GM19468 (cell line): Measurements from ENCODE around the gene NDUFS4.
A peak's percentile ranks its signal among the peaks of the same experiment; 100 is the strongest.
"Not testable (repeated sequence)": the region's sequence is repeated elsewhere in the genome, so short reads cannot be mapped to it uniquely, and the experiment has no call there.

Experiments used
- ATAC-seq: cut with Tn5 transposase; IDR thresholded peaks from one replicate; pipeline ENCODE4 v1.9.1; 2021; ENCODE audit warnings: mild to moderate bottlenecking, moderate library complexity, moderate number of reproducible peaks; ENCODE audit not compliant: unreplicated experiment; ENCODE audit errors: extremely low read depth

The NDUFS4 gene

DNA sequence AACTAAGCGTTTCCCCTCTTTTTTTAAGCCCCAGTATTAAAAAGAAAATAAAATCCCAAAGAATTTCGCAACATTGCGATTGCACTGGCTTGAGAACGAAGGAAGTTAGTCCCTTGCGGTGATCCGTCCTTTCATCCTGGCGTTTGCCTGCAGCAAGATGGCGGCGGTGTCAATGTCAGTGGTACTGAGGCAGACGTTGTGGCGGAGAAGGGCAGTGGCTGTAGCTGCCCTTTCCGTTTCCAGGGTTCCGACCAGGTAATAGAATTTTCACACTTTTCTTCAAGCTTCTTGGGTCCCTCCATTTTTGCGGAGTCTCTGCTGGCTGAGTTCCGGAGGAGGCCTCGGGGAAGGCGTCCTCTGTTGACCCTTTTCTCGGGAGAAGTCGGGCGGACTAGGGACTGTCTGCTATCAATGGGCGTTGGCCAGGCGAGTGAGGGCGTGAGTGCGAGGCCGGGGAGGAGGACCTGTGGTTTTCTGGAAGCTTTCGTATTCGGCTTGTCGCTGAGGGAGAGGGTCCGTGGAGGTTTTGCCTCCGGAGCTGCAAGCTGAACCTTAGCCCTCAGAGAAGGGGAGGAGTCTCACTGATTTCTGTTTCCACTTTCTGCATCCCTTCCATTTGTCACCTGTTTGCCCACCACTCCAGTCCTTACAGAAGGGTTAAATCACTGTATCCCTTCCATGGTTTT lies at the start of gene NDUFS4:
Gene NDUFS4 (plus strand): TSS at position 134 of the 686 bp plus-strand sequence. CDS start 24 bp downstream, at position 158.
- ATAC-seq, result peak; percentile 74

DNA sequence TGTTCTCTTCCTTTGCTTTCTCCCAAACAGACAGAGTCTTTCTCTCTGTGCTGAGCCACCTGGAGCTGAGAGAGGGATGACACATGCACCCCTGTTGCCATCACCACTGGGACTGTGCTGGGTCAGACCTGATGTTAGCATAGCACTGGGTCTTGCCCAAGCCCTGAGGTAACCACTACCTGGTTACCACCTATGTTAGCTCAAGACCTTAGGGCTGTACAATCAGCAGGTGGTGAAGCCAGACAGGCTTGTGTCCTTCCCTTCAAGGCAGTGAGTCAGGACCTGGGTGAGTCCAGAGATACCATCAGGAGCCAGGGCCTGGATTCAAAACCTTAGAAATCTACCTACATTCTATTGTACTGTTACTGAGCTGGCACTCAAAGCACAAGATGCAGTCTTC lies 47.9 kb upstream of the NDUFS4 start:
- no peak for ATAC-seq

DNA sequence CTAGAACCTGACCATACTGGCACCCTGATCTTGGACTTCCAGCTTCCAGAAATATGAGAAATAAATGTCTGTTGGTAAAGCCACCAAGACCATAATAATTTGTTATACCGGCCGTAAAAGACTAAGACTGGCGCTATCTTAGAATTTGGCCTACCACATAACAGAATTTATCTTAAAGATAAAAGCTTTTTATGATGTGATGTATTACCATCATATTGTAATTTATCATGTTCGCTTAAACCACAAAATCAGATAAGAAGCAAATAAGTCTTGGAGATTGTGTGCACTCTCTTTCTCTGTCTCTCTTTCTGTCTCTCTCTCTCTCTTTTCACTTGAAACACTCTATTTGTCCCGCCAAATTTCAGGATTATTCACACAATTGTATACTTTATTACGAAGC lies 44.5 kb upstream of the NDUFS4 start:
- ATAC-seq, result no peak

DNA sequence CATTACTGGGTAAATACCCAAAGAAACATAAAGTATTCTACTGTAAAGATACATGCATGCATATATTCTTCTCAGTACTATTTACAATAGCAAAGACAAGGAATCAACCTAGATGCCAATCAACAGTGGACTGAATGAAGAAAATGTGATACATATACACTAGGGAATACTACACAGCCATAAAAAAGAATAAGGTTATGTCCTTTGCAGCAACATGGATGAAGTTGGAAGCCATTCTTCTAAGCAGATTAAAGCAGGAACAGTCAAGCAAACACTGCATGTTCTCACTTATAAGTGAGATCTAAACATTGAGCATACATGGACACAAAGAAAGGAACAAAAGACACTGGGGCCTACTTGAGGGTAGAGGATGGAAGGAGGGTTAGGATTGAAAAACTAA lies 39.6 kb upstream of the NDUFS4 start:
- ATAC-seq, result no peak

DNA sequence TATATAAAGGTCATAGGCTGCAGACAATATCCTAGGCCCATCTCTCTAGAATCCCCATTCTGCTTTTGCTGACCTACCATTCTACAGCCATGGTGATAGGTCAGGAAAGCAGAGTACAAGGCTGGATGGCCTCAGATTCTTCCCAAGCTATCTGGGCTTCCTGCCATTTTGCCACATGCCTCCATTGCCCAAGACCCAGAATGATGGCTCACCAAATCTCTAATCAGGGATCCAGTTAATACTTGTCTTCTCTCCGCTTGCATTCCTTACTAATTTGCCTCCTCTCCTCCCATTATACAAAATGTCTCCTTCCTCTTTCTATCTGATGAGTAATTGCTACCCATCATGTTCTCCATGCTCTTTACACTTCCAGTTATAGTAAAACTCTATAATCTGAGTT lies 22.7 kb upstream of the NDUFS4 start:
- ATAC-seq, result no peak

DNA sequence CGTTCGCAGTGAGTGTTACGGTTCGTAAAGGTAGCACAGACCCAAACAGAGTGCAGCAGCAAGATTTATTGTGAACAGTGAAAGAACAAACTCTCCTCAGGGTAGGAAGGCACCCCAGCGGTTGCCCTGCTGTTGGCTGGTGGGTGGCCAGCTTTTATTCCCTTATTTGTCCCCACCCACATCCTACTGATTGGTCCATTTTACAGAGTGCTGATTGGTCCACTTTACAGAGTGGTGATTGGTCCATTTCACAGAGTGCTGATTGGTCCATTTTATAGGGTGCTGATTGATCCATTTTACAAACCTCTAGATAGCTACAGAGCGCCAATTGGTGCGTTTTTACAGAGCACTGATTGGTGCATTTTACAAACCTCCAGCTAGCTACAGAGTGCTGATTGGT lies 19.7 kb upstream of the NDUFS4 start:
- ATAC-seq, result not testable (repeated sequence)

DNA sequence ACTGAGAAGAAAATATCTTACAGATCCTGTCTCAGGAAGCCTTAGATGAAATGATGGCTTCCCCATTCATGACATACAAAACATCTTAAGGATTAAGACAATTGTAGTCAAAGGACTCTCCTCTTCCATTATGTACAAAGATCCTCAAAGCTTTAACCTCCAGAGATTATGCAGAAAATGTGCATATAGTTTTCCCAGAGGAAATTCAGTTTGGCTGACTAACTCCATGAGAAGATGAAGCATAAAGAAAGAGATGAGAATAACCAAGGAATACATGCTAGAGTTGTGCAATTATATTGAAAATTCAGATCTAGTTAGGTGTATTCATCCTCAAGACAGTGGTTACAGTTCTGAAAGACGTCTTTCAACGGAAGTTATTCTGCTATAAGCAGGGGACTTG lies 18.6 kb upstream of the NDUFS4 start:
- ATAC-seq, result no peak

DNA sequence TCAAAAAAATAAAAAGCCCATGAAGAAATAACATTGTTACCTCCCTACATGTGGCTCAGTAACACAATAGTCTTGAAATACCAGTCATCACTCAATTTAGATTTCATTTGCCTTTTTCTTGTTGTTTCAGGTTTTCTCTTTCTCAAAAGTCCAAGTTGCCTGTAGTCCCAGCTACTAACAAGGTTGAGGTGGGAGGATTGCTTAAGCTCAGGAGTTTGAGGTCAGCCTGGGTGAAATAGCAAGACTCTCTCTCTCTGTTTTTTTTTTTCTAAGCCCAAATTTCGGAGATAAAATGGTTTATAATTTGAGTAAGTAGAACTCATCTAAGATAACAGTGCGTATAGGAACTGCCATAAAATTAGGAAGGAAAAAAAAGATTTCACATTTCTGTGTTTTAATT lies 17.5 kb upstream of the NDUFS4 start:
- ATAC-seq, result no peak

DNA sequence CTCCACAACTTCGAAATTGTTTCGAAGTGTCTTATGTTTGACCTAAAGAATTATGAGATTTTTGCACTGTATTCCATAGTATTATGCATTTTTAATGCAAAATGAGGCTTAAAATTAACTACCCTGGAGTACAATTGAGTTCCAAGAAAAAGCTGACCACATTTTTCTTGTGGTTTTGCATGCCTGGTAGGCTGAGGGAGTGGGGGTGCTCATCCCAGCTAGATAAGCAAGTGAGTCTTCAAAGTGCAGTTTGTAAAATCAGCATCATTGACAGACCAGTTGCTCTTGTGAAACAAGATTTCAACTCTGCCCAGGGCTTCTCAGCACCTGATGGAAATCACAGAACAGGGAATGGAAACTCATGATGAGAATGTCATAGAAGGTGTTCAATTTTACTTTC lies 17.0 kb upstream of the NDUFS4 start:
- ATAC-seq, result no peak

DNA sequence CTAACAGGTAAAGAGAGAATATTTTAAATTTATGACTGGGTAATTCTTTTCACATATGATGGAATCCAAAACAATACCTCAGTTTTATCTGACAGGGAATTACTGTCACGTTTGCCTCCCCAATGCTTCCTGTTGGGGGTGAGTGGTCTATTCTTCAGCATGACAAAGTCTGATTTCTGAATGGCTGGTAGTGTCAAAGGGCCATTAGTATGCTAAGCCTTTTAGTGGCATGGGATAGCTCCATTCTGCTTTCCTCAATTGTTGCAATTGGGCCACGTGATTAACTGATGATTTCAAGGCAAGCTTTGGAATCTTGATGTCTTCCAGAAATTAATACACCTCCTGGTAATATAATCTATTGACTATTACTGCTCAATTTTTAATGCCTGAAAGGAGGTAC lies 14.7 kb upstream of the NDUFS4 start:
- no peak for ATAC-seq

DNA sequence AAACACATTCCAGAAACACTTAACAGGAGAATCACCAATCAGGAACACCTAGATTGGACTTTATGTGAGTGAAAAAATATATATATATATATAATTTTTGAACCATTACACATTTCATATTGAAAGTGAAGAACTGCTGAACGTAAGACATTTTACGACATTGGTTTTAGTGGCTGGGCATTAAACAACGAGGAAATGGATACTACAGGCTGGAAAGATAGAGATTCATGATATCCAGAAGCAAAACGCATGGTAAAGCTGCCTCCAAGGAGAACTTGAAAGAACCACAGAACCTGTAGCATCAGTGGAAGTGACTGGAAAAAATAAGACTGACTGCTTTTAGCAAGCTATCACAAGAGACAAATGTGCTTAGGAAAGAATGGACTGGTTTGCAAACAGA lies 13.2 kb upstream of the NDUFS4 start:
- no peak for ATAC-seq

DNA sequence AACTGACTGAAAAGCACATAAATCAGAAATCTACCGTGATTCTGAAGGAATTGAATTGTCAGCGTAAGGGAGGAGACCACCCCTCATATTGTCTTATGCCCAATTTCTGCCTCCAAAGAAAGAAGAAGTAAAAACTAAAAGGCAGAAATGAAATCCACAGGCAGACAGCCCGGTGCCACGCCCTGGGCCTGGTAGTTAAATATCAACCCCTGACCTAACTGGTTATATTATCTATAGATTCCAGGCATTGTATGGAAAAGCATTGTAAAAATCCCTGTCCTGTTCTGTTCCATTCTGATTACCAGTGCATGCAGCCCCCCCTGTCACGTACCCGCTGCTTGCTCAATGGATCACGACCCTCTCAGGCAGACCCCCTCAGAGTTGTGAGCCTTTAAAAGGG lies 11.9 kb upstream of the NDUFS4 start:
- not testable (repeated sequence) for ATAC-seq

DNA sequence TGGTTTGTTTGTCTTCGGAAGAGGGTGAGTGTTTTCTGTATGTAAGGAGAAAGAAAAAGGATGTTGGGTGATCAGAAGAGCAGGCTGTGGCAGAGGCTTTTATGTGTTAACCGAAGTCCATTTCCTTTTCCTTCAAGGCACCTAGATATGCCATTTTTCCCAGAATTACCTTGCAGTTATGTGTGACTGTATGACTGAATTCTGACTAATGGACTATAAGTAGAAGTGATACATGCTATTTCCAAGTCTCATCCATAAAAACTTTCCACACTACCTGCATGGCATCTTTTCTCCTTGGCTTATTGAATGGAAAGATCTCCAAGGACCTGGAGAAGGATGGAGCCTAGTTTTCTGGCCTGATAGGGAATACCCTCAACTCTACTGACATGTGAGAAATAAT lies 10.6 kb upstream of the NDUFS4 start:
- no peak for ATAC-seq

DNA sequence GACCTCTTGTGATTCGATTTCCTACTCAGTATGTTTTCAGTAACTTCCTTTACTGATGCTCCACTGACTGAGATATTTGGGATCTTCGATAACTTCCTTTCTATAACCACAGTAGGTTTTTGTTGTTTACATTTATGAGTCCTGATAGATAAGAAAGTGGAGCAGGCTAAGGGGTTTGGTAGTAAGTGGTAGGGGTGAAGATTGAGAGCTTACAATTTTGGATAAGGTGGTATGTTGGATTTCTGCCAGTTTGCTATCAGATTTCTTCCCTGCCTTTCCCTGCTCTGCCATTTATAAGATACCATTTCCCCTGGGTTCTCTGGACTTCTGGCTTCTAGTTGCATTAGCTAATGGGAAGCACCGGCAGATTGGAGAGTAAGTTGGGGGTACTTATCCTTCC lies 7.9 kb upstream of the NDUFS4 start:
- no peak for ATAC-seq

DNA sequence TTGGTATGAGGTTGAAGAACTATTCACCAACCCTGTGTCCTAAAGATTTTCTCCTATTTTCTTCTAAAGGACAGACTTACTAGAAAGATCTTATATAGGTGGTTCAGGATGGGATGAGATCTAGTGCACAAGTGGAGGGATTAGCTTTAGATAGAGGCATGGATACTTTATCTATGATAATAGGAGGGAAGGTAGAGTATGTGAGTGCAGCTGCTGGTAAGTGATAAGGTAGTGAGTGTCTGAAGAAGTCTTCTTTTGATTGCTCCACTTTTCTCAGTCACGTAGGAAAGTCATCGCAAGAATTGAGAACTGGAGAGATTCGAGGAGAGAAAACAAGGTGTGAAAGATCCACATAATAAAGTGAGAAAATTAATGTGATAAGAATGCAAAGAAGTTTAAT lies 6.0 kb upstream of the NDUFS4 start:
- no peak for ATAC-seq

DNA sequence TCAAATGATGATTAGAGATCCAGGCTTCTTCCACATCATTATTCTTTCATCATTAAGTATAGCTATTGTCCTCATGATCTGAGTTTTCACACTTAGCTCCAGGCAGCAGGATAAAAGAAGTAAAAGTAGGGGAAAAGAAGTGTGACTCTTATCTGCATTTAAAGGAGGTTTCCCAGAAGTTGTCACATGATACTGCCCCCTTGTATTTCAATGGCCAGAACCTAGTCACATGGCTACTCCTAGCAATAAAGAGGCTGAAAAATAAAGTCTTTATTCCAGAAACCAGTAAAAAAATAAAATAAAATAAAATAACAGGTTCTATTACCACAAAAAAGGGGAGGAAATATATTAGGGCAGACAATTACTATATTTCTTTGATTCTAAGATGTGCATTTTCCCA lies 5.3 kb upstream of the NDUFS4 start:
- no peak for ATAC-seq

DNA sequence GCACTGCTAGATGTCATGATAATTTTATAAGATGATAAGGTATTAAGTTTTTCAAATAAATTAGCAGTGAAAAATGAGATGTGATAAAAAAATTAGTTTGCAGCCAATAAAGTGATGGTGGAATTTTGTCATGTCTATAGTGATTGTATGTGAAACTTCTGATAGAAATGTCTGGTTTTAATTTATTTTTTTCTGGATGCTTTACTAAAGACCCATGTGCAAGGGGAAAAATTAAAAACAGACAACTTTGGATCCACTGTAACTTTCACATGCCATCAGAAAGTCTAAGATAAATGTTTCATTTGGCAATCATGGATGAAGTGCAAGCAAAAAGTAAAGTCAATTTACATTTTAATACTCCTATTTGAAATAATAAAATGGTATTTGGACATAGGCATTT lies 4.4 kb upstream of the NDUFS4 start:
- ATAC-seq, result no peak

DNA sequence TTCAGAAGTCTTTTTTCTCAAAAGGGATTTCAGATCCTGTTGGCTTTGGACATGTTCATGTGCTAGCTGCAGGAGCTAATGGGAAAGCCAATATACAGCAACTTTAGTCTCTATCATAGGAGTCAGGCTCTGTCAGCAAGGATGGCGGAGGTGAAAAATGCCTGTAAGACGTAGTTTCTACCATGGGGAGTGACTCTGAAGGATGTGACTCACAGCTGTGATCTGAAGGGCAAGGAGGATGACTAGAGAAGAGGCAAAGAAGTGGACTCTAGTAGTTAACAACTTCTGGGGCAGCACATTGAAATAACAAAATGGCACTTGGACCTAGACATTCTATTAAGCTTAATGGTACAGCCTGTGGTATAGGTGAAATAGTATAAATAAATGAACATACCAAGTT lies 3.1 kb upstream of the NDUFS4 start:
- ATAC-seq, result no peak

DNA sequence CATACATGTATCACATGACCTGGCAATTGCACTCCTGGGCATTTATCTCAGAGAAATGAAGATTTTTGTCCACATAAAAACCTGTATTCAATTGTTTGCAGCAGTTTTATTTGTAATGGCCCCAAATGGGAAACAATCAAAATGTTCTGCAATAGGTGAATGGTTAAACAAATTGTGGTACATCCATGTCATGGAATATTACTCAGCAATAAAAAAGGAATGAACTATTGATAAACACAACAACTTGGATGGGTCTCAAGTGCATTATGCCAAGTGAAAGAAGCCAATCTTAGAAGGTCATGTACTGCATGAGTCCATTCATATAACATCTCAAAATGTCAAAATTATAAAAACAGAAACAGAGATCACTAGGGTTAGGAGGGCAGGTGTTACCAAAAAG lies 1.5 kb upstream of the NDUFS4 start:
- ATAC-seq, result no peak

DNA sequence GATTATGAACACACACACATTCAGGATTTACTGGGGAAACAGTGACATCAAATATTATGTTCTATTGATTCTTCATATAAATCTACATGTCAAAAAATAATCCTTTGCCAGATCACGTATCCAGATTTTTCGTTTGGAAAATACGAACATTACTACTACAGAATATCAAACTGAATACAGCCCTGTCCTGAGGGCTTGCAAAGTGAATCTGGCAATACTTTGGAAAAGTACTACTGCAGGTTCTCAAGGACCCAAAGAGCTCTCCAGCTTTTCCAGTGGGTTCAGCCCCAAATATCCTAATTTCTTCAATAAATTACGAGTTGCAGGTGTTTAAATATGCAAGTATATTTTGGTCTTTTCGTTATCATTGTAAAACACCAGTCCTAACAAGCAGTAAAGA lies 411 bp upstream of the NDUFS4 start:
- ATAC-seq, result no peak

DNA sequence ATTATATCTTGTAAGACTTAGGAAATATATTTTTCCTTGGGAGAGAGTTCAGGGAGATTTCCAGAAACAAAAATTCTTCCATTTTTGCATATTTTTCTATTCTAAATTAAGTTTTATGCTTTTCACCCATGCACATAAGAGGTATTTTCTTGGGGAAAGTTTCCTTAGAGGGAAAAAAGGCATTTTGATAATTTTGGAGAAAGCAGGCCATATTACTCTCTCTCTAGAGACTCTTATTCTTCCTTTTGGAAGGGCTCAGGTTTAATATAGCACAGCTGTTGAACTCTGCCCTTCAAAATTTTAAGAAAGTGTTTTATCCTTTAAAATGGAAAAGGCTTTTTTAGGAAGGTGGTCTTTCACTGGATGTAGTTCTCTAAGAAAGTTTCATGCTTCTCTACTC lies 8.0 kb downstream of the NDUFS4 start:
- no peak for ATAC-seq

DNA sequence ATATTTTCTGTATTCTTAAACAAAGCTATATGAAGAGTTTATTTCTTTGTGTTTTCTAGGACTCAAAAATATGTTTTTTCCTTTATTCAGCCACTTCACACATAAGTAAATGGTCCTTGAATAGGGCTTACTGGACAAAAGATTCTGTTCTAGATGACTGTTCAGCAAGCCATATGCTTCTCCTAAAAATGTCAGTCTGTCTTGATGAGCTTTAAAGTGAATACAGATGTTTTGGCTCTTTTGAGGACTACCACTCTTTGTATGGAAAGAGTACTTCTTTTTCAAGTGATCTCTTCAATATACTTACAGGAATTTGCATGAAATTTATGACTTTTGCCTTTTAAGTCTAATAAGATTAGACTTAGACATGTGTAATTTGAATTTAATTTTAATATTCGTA lies 8.4 kb downstream of the NDUFS4 start:
- no peak for ATAC-seq

DNA sequence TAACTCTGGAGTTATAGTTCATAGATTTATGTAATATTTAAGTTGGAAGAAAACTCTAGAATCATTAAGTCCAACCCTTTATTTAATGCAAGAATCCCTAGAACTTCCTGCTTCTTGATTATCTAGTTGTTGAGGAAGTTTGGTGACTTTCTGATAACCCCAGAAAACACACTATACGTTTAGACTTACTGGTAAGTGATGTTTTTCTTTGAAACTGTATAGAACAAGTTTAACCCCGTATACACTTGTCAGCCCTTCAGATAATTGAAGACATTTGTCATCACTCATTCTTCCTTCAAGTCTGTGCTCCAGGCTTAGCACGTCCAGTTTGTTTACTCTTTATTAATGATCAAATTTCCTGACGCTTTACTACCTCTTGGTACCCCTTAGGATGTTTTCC lies 9.0 kb downstream of the NDUFS4 start:
- no peak for ATAC-seq
